ENCODE results near the gene RECK.
A peak's percentile ranks its signal among the peaks of the same experiment; 100 is the strongest.
"Not testable (repeated sequence)": the region's sequence is repeated elsewhere in the genome, so short reads cannot be mapped to it uniquely, and the experiment has no call there.

RECK gene, protein sequence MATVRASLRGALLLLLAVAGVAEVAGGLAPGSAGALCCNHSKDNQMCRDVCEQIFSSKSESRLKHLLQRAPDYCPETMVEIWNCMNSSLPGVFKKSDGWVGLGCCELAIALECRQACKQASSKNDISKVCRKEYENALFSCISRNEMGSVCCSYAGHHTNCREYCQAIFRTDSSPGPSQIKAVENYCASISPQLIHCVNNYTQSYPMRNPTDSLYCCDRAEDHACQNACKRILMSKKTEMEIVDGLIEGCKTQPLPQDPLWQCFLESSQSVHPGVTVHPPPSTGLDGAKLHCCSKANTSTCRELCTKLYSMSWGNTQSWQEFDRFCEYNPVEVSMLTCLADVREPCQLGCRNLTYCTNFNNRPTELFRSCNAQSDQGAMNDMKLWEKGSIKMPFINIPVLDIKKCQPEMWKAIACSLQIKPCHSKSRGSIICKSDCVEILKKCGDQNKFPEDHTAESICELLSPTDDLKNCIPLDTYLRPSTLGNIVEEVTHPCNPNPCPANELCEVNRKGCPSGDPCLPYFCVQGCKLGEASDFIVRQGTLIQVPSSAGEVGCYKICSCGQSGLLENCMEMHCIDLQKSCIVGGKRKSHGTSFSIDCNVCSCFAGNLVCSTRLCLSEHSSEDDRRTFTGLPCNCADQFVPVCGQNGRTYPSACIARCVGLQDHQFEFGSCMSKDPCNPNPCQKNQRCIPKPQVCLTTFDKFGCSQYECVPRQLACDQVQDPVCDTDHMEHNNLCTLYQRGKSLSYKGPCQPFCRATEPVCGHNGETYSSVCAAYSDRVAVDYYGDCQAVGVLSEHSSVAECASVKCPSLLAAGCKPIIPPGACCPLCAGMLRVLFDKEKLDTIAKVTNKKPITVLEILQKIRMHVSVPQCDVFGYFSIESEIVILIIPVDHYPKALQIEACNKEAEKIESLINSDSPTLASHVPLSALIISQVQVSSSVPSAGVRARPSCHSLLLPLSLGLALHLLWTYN

DNA sequence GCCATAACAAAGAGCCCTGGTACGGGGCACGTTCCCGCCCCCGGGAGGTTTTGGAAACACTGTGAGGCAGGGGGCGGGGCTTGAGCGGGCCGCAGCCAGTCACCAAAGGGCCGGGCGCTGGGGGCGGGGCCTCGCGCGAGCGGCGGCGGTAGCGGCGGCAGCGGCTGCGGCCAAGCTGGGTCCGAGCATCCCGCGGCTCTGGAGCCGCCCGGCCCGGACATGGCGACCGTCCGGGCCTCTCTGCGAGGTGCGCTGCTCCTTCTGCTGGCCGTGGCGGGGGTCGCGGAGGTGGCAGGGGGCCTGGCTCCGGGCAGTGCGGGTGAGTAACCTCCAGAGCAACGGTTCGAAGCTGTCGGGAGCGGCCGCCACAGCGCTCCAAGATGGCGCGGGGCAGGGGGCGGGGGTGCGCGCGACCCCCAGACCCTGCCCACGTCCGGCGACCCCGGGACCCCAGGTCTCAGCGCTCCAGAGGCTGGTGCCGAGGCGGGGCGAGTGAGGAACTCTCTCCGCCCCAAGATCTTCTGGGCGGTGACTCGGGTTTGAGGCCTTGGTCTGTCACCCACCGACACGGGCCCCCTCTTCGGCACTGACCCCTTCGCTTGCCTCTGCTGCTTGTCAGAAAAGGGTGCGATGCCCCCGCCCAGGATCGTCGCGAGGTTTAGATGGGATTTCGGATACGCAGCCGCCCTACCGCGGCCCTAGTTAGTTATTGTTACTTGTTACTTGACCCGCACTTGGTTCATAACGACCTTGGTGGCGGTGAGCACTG, at the start of gene RECK:
Gene RECK, plus strand, starts transcription at position 134 of the 769 bp plus-strand sequence. Its CDS starts 86 bp downstream, at position 220.
- peak; percentile 51 to 87 (median 65) for DNase-seq (ENCODE audit: low read depth in 3 of 3, low spot score in 1 of 3)

- DNase-seq (ENCODE audit: low read depth in 3 of 3, low spot score in 1 of 3), result no peak
These were observed 46.6 kb upstream of the RECK start for GRCh38 chr9:35990155-35990554.

DNA sequence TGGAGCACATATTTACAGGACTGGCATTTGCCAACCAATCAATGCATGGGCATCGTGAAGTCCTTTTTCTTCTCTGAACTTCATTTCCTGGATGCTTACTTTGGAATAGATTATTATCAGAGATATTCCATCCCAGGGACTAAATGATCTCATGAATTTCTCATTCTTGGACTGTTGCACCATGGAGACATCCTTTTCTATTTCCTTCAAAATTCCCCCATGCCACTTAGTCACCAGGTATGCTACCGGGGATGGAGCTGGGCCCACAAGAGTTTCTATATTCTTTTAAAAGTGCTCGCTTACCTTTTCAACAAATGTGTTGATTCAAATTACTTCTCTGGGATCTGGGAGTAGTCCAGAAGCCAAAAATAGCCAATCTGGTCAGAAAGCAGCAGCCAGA, 43.6 kb upstream of the RECK start:
- DNase-seq (ENCODE audit: low read depth in 3 of 3, low spot score in 1 of 3), result not testable (repeated sequence)

DNA sequence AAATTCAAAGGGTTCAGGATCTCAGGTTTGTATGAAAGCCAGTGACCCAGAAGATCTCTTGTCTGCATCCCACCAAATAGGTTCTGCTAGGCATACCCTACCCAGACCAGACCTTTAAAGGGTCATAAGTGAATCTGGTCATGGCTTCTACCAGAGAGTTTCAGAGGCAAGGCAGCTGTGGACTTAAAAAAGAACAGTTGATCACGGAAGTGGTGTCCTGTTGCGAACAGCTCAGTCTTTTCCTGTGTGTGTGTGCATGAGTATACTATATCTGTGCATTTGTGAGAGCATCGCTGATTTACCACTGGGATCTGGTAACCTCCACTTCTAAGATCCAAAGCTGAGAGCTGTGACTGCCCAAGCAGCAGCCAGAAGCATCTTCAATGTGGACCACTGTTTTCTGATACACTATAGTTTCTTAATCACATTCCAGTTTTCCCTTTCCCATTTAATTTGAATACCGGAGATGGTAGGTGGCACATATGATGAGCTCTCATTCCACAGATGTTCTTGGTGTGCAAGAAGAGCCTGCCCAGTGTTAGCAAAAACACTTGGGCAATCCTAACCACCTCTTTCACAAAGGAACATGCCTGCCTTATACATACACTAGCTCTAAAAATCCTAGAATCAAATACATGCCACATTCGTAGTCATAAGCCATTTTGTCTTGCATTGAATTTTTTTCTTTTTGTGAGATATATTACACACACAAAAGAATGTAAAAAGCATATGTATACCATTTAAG, 42.6 kb upstream of the RECK start:
- DNase-seq (ENCODE audit: low read depth in 3 of 3, low spot score in 1 of 3), result no peak

GRCh38 chr9:35994959-35995358, 41.8 kb upstream of the RECK start:
- no peak for DNase-seq (ENCODE audit: low read depth in 3 of 3, low spot score in 1 of 3)

DNA sequence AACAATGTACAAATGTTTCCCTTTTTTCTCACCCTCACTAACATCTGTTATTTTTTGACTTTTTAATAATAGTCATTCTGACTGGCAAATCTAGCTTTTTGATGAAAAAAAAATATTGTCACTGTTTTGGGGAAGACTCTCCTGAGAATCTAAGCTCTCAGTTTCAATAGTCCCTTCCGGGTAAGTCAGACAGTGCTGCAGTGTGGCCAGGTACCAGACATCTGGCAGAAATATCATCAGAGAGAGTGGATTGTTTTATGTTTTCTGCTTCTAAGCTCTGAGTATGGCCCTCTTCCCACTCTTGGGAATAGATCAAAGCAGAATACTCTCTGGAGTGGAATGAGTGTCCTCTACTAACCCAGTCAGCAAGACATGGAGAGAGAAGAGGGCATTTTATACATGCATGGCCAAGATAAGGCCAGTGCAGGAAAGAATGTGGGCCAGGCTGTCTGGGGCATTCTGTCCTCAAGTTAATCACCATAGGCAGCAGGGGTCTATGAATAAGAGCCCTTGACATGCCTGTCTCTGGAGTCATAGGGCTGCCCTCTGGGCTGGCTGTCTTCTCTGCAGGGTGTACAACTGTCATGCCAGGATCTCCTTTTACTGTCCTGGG, 40.2 kb upstream of the RECK start:
- no peak for DNase-seq (ENCODE audit: low read depth in 3 of 3, low spot score in 1 of 3)

- not testable (repeated sequence) for DNase-seq (ENCODE audit: low read depth in 3 of 3, low spot score in 1 of 3)
These were observed 39.7 kb upstream of the RECK start for GRCh38 chr9:35997016-35997415.

GRCh38 chr9:35998333-35998732, 38.4 kb upstream of the RECK start:
- no peak for DNase-seq (ENCODE audit: low read depth in 3 of 3, low spot score in 1 of 3)

GRCh38 chr9:36005891-36006290, 30.8 kb upstream of the RECK start:
- no peak for DNase-seq (ENCODE audit: low read depth in 3 of 3, low spot score in 1 of 3)

DNA sequence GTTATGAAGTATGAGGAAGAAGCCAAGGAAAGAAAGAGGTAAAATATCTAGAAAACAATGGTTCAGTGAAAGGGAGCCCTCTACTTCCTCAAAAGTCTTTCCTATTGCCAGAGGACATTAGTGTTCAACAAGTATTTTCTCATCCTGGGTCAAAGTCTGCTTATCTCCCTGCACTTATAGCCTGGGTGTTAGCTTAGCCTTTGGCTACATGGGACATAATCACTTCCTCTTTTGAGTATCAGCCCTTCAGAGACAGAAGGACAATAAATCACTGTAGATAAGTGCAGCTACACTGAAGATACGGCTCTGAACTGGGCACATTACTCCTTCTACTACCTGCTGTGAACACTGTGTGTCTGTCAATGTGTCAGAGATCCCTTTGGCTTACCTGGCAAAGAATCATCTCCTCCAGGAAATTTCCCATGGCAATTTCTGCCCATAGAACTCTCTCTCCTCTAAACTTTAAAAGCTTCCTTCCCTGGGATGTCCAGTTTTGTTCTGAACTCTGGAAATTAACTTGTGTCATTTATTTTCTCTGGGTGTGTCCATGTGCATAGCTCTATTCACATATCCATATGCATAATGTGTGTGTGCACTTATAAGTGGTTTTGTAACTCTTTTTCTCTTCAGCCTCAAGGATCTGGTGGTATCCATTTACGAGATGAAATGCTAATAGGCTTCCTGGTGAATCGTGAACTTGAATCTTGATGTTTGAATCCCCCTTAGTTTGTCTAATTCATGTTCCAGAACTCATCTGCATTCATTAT, 30.0 kb upstream of the RECK start:
- no peak for DNase-seq (ENCODE audit: low read depth in 3 of 3, low spot score in 1 of 3)

DNA sequence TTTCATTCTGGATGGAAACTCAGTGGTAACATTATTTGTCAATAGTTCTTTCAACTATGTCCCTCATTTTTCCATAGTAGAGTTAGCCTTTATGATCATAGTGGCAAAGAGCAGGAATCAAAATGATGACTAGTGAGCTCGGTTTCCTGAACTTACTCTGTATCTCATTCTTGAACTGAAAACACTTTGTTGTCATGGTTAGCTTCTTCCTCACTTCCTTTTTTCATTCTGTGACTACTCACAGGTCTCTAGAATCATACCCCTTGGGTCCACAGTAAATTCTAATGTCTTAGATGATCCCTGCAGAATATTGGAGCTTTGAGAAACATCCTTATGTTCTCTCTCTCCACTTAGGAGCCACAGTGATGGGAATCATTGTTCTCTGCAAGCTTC, 29.4 kb upstream of the RECK start:
- no peak for DNase-seq (ENCODE audit: low read depth in 3 of 3, low spot score in 1 of 3)

GRCh38 chr9:36007852-36008251, 28.9 kb upstream of the RECK start:
- DNase-seq (ENCODE audit: low read depth in 3 of 3, low spot score in 1 of 3), result no peak

GRCh38 chr9:36008774-36009300, 27.9 kb upstream of the RECK start:
- DNase-seq (ENCODE audit: low read depth in 3 of 3, low spot score in 1 of 3), result peak; percentile 25 to 43 (median 32)

GRCh38 chr9:36011379-36011778, 25.3 kb upstream of the RECK start:
- DNase-seq (ENCODE audit: low read depth in 3 of 3, low spot score in 1 of 3), result no peak

GRCh38 chr9:36017278-36017677, 19.4 kb upstream of the RECK start:
- no peak for DNase-seq (ENCODE audit: low read depth in 3 of 3, low spot score in 1 of 3)

- DNase-seq (ENCODE audit: low read depth in 3 of 3, low spot score in 1 of 3), result no peak
These were observed 18.6 kb upstream of the RECK start for GRCh38 chr9:36018129-36018528.

DNA sequence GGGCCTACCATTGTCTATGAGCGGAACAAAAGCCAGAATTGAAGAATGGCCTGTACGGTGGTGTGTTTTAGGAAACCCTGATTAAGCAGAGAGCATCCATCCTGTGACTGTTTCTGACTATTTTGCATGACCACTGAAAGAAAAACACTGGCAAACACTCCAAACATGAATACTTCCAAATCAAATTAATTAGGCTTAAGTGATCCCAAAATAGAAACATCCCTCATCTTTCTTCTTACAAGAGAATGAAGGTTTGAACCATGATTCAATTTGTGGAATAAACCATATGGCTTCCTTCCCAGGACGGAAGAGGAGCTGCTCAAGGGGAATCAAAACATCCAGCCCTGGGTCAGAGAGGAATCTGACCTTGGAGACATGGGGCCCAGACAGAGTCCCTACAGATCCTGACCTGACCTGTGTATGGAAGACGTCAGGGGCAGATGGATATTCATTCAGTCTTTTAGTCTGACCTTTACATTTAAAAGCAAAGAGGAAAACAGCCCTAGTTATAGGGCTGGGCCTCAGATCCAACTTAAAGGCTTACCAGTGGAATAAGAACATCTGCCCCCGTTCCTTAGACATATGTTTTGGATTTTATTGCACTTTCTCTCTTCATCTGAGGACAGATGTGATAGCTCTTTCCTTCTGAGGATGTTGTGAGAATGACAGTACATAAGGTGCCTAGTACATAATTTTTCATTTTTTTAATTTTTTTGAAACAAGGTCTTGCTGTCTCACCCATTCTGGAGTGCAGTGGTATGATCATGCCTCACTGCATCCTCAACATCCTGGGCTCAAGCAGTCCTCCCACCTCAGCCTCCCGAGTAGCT, 17.6 kb upstream of the RECK start:
- DNase-seq (ENCODE audit: low read depth in 3 of 3, low spot score in 1 of 3), result no peak

- DNase-seq (ENCODE audit: low read depth in 3 of 3, low spot score in 1 of 3), result no peak
These were observed 14.7 kb upstream of the RECK start for GRCh38 chr9:36021968-36022367.

All from stimulated activated CD4-positive, alpha-beta T cell treated with anti-CD3 and anti-CD28 coated beads, TNF-alpha, amount 100 ng/mL, for 1 hour (primary cell).